SK-N-MC (cell line): Measurements from ENCODE around the gene PROSER3.

Experiments
- DNase-seq: peaks from one replicate; pipeline ENCODE4 v3.0.0-alpha.2; 2011; ENCODE audit warnings: low read depth, low spot score
- H3K27ac ChIP-seq: fragments of 200-600 bp; sonication (generic); 2 replicates; pipeline ENCODE4 v1.5.1; 2016; ENCODE audit warnings: mixed run types
- H3K36me3 ChIP-seq: fragments of 200-600 bp; sonication (generic); 2 replicates; pipeline ENCODE4 v1.6.1; 2017; ENCODE audit warnings: antibody characterized with exemption, low read length, mixed read lengths; ENCODE audit not compliant: insufficient read depth
- H3K4me3 ChIP-seq: fragments of 200-600 bp; sonication (generic); 2 replicates; pipeline ENCODE4 v1.5.1; 2016
- H3K9ac ChIP-seq: fragments of 200-600 bp; sonication (generic); 2 replicates; pipeline ENCODE4 v1.8.0; 2017; ENCODE audit warnings: mixed run types, mixed read lengths; ENCODE audit not compliant: insufficient read length
- H3K9me3 ChIP-seq: fragments of 200-600 bp; sonication (generic); 2 replicates; pipeline ENCODE4 v1.6.1; 2017; ENCODE audit warnings: low read depth, mild to moderate bottlenecking, antibody characterized with exemption, low read length, moderate library complexity, mixed read lengths
- EZH2 ChIP-seq: fragments of 200-600 bp; sonication (generic); IDR thresholded peaks from one replicate; pipeline ENCODE4 v1.6.1; 2017; ENCODE audit warnings: antibody characterized with exemption
- FOXP2 ChIP-seq: optimal IDR thresholded peaks from 2 replicates; pipeline ENCODE3; 2011; ENCODE audit warnings: mild to moderate bottlenecking, moderate library complexity; ENCODE audit not compliant: insufficient read depth; ENCODE audit errors: extremely low read length, control extremely low read depth
- POLR2AphosphoS5 ChIP-seq: IDR thresholded peaks from 2 replicates; pipeline ENCODE4 v1.6.1; 2012; ENCODE audit warnings: mild to moderate bottlenecking, low read depth, low read length, borderline replicate concordance

Gene PROSER3

DNA sequence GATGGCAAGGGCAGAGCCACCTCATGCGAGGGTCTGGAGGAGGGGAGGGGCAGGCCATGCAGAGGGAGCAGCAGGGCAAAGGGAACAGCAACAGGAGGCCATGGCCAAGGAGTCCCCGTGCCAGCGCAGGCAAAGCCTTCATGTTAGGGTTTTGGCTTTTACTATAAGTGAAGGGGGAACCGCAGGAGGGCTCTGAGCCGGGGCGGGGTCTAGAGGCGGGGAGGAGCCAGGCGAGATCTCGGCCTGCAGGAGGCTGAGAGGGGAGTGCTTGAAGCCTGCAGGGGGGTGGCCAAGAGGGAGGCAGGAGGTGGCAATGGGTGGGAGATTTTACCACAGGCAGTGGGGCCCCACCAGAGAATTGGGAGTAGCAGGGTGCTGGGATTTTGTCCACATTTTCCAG lies 23.7 kb downstream of the PROSER3 start:
- H3K9ac ChIP-seq = no peak overlapping the region
- no peaks in the 10 kb centered on the region; the same call in 1 of the 2 replicates for H3K36me3 ChIP-seq
- no peaks in the 10 kb centered on the region for H3K9me3 ChIP-seq
- DNase-seq = no peak
- TF ChIP-seq EZH2 = no peak
- TF ChIP-seq POLR2AphosphoS5 = no peak
- TF ChIP-seq FOXP2 = no peak
- H3K27ac ChIP-seq = no peak overlapping the region
- no peak overlapping the region for H3K4me3 ChIP-seq

DNA sequence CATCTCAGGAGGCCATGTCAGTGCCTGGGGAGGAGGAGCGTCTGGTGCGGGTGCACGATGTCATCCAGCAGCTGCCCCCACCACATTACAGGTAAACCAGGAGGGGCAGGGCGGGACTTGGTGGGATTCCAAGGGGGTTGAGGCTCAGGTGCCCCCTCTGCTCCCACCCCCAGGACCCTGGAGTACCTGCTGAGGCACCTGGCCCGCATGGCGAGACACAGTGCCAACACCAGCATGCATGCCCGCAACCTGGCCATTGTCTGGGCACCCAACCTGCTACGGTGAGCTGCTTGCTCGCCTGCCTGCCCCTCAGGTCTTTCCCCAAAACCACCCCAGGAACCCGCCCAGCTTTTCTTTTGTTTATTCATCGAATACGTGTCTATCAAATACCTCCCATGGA lies 24.6 kb downstream of the PROSER3 start:
- Histone ChIP-seq H3K4me3 (no peak overlapping the region), H3K9me3 (no peaks in the 10 kb centered on the region), H3K36me3 (no peaks in the 10 kb centered on the region; the same call in 1 of the 2 replicates), H3K9ac (no peak overlapping the region), H3K27ac (no peak overlapping the region)
- no peak for TF ChIP-seq POLR2AphosphoS5
- no peak for TF ChIP-seq EZH2
- TF ChIP-seq FOXP2 = no peak
- no peak for DNase-seq

DNA sequence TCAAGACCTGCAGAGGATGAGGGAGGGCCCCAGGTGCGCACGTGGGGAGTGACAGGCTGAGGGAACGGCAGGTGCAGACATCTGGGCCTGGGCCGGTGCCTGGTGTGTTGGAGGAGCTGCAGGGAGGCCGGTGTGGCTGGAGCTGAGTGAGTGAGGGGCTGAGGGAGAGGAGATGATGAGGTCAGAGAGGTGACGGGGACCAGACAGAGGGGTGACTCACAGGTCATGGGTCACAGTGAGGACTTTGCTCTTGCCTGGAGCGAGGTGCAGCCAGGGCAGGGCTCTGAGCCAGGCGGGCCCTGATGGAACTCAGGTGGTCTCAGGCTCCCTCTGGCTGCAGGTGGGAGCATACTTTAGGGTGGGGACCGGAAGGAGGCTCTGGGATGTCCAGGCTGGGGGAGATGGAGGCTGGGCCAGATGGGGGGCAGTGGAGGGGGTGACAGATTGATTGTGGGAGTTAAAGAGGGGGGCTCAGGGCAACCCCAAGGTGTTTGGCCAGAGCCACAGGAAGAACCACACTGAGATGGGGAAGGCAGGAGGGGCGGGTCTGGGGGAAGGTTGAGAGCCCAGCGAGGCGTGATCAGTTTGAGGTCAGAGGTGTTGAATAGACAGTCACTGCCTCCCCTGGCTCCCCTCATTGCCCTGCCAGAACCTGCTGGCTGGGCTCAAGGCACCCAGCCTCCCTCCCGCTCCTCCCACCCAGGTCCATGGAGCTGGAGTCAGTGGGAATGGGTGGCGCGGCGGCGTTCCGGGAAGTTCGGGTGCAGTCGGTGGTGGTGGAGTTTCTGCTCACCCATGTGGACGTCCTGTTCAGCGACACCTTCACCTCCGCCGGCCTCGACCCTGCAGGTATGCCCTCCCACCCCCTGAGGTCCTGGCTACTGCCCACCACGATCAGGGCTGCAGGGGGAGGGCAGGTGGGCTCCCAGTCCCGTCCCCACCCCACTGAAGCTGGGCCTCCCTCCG lies 25.8 kb downstream of the PROSER3 start:
- no peaks in the 10 kb centered on the region; the same call in 1 of the 2 replicates for H3K36me3 ChIP-seq
- no peak for TF ChIP-seq FOXP2
- no peak for TF ChIP-seq EZH2
- TF ChIP-seq POLR2AphosphoS5 = no peak
- no peak overlapping the region for H3K9ac ChIP-seq
- no peak overlapping the region for H3K4me3 ChIP-seq
- DNase-seq = no peak
- no peaks in the 10 kb centered on the region for H3K9me3 ChIP-seq
- H3K27ac ChIP-seq = no peak overlapping the region

GRCh38 chr19:35784503-35785338 lies 26.7 kb downstream of the PROSER3 start:
- no peak overlapping the region for H3K4me3 ChIP-seq
- no peak for DNase-seq
- no peak overlapping the region for H3K27ac ChIP-seq
- H3K9me3 ChIP-seq = no peaks in the 10 kb centered on the region
- TF ChIP-seq FOXP2 = no peak
- TF ChIP-seq POLR2AphosphoS5 = no peak
- TF ChIP-seq EZH2 = no peak
- no peak overlapping the region for H3K9ac ChIP-seq
- no peaks in the 10 kb centered on the region; the same call in 1 of the 2 replicates for H3K36me3 ChIP-seq

DNA sequence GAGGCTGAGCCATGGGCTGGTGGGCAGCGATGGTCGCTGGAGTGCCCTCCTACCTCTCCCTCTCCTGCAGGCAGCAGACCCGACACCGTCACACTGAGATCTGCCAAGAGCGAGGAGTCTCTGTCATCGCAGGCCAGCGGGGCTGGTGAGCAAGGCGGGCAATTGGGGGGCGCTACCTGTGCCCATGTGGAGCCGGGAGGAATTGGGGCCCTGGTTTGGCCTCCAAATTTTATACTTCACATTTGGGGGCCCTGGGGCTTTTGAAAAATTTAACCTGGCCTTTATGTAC lies 27.3 kb downstream of the PROSER3 start:
- Histone ChIP-seq H3K4me3 (no peak overlapping the region), H3K36me3 (no peaks in the 10 kb centered on the region; the same call in 1 of the 2 replicates), H3K27ac (no peak overlapping the region), H3K9ac (no peak overlapping the region), H3K9me3 (no peaks in the 10 kb centered on the region)
- TF ChIP-seq EZH2 = no peak
- TF ChIP-seq FOXP2 = no peak
- no peak for TF ChIP-seq POLR2AphosphoS5
- no peak for DNase-seq

GRCh38 chr19:35786299-35787160 lies 28.6 kb downstream of the PROSER3 start:
- Histone ChIP-seq H3K9ac (no peak overlapping the region), H3K36me3 (no peaks in the 10 kb centered on the region; the same call in 1 of the 2 replicates), H3K9me3 (no peaks in the 10 kb centered on the region), H3K27ac (no peak overlapping the region), H3K4me3 (no peak overlapping the region)
- no peak for DNase-seq
- TF ChIP-seq FOXP2 (no peak), EZH2 (no peak), POLR2AphosphoS5 (no peak)

- TF ChIP-seq POLR2AphosphoS5 = no peak
- Histone ChIP-seq H3K9ac (no peak overlapping the region), H3K9me3 (no peaks in the 10 kb centered on the region), H3K27ac (no peak overlapping the region), H3K4me3 (no peak overlapping the region), H3K36me3 (no peaks in the 10 kb centered on the region; the same call in 1 of the 2 replicates)
- DNase-seq = no peak
Observed at GRCh38 chr19:35787227-35787799, 29.3 kb downstream of the PROSER3 start.
